Fibroblast of peridontal ligament (primary cell): Measurements from ENCODE around the gene DNMBP.
A peak's percentile ranks its signal among the peaks of the same experiment; 100 is the strongest.

Source experiments
- DNase-seq: peaks from one replicate; pipeline ENCODE4 v3.0.0-alpha.2; 2010; ENCODE audit errors: extremely low read depth

The DNMBP gene

GRCh38 chr10:99827936-99828335 lies 181.8 kb downstream of the DNMBP start:
- DNase-seq, result peak; percentile 78
